Stimulated activated CD4-positive, alpha-beta T cell treated with anti-CD3 and anti-CD28 coated beads, Interleukin-12 subunit alpha, Interleukin-12 subunit beta, amount 100 ng/mL, for 4 hours (primary cell): ENCODE results near the gene SLC5A2.
"Not testable (repeated sequence)": the region's sequence is repeated elsewhere in the genome, so short reads cannot be mapped to it uniquely, and the experiment has no call there.

ENCODE experiments used
- DNase-seq: peaks from one replicate; pipeline ENCODE4 v3.0.0-alpha.2; 2020

Gene SLC5A2

GRCh38 chr16:31530405-31530804, 47.5 kb downstream of the SLC5A2 start:
- no peak for DNase-seq

GRCh38 chr16:31531096-31531495, 48.2 kb downstream of the SLC5A2 start:
- DNase-seq: no peak

DNA sequence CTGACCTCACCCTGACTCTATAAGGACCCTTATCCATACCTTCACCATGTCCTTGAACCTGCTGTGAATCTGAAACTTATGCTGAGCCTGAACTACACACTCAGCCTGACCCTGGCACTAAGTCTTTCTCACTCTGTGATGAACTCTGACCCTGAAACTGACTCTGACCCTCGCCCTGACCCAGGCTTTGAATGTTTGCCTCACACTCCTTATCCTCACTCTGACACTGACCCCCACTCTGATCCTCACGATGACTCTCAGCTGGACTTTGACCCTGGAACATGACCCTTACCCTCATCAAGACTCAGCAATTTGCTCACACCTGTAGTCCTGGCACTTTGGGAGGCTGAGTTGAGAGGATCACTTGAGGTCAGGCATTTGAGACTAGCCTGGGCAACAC, 49.2 kb downstream of the SLC5A2 start:
- DNase-seq: no peak

- DNase-seq: no peak
Observed at GRCh38 chr16:31532896-31533295, 50.0 kb downstream of the SLC5A2 start.

GRCh38 chr16:31535737-31536136, 52.8 kb downstream of the SLC5A2 start:
- no peak for DNase-seq

GRCh38 chr16:31536804-31537361, 54.0 kb downstream of the SLC5A2 start:
- no peak for DNase-seq

- DNase-seq: no peak
Observed at GRCh38 chr16:31537362-31538242, 54.7 kb downstream of the SLC5A2 start.

DNA sequence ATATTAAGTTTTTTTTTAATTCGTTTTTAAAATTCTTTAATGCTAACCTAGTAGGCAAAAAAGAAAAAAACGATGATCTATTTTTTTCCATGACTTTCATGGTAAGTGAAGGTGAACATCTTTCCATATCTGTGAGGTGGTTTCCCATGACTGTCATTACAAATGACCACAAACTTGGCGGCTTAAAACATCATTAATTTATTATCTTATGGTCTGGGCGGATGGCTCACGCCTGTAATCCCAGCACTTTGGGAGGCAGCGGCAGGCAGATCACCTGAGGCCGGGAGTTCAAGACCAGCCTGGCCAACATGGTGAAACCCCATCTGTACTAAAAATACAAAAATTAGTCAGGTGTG, 55.3 kb downstream of the SLC5A2 start:
- not testable (repeated sequence) for DNase-seq

DNA sequence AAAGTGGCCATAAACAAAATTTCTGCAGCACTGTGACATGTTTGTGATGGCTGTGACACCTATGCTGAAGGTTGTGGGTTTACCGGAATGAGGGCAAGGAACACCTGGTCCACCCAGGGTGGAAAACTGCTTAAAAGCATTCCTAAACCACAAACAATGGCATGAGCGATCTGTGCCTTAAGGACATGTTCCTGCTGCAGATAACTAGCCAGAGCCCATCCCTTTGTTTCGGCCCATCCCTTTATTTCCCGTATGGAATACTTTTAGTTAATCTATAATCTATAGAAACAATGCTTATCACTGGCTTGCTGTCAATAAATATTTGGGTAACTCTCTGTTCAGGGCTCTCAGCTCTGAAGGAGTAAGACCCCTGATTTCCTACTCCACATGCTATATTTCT, 56.8 kb downstream of the SLC5A2 start:
- not testable (repeated sequence) for DNase-seq
